ENCODE data around the gene CD70. TPM values are rescaled to one million over a fixed set of nuclear protein-coding genes. Genes with fewer than 3 reads are reported as not detected.

Gene CD70
- total RNA-seq, 1 experiment from 2014 or later, result 2.0 TPM

DNA sequence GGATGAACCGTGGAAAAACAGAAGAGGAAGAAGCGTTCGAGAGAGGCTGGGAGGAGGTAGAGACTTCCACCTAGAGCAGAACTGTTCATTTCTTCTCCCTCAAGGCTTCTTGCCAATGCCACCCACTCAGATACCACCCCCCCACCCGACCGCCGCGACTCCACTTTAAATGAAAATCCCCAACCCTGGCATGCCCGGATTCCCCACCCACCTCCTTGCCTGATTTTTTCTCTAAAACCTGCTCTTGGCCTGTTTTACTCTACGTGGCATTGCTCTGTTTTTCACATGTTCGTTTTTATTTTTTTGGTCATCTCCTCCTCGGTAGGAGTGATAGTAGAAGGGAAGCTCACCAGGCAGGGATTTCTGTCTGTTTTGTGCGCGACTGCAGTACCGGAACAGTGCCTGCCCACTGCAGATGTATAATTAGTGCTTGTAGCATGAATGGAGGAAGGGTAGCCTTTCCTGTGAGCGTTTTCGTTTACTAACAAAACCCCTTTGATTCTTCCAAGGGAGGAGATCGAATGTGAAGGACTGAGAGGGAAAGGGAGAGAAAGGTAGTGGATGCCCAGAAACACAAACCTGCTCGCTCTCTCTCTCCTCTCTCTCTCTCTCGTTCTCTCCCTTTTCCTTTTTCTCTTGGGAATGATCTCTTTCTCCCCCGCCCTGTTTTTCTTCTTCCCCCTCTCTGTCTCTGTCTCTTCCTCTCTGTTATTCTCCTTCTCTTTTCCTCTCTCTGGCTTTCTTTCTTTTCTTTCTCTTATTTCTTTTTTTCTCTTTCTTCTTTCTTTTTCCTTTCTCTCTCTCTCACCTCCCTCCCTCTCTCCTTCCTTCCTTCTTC is 2.2 kb downstream of the CD70 start:
- Histone ChIP-seq H3K27me3 (replicated peaks; ENCODE audit: insufficient read depth, low read depth, low read length, poor library complexity) (peaks cover 14% of the 10 kb centered on the region), H3K4me3 (ENCODE audit: low read depth, low read length, poor library complexity, severe bottlenecking) (peak overlapping the region; percentile 48), H3K36me3 (ENCODE audit: insufficient read depth, low read length, poor library complexity, severe bottlenecking) (no peaks in the 10 kb centered on the region), H3K27ac (ENCODE audit: low read depth, low read length, poor library complexity, severe bottlenecking) (no peak overlapping the region), H3K4me1 (ENCODE audit: insufficient read depth, low read length, poor library complexity, severe bottlenecking) (peaks cover 28% of the 10 kb centered on the region), H3K9me3 (ENCODE audit: low read depth, low read length, poor library complexity, severe bottlenecking) (no peaks in the 10 kb centered on the region)
- no TSS peak for BruUV-seq (replicated peaks)
- CTCF ChIA-PET, result no interaction called here
- DNase-seq (ENCODE audit: low spot score), result peak; percentile 45
- no peak for TF ChIP-seq EZH2 (IDR thresholded peaks at IDR 0.05; ENCODE audit: borderline replicate concordance, low read depth, low read length, poor library complexity, severe bottlenecking)
- TF ChIP-seq, protein P1, sequence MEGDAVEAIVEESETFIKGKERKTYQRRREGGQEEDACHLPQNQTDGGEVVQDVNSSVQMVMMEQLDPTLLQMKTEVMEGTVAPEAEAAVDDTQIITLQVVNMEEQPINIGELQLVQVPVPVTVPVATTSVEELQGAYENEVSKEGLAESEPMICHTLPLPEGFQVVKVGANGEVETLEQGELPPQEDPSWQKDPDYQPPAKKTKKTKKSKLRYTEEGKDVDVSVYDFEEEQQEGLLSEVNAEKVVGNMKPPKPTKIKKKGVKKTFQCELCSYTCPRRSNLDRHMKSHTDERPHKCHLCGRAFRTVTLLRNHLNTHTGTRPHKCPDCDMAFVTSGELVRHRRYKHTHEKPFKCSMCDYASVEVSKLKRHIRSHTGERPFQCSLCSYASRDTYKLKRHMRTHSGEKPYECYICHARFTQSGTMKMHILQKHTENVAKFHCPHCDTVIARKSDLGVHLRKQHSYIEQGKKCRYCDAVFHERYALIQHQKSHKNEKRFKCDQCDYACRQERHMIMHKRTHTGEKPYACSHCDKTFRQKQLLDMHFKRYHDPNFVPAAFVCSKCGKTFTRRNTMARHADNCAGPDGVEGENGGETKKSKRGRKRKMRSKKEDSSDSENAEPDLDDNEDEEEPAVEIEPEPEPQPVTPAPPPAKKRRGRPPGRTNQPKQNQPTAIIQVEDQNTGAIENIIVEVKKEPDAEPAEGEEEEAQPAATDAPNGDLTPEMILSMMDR (conservative IDR thresholded peaks at IDR 0.05; ENCODE audit: low read depth, low read length), result no peak
- intact Hi-C loops (cut with micrococcal nuclease; ENCODE audit: unreplicated experiment), result no loop called here
- POLR2A ChIA-PET (ENCODE audit: low non-redundant PET), result no interaction called here

GRCh38 chr19:6587998-6588507 is 2.9 kb downstream of the CD70 start:
- no peak overlapping the region for H3K27ac ChIP-seq (ENCODE audit: low read depth, low read length, poor library complexity, severe bottlenecking)
- peak overlapping the region; percentile 48 for H3K4me3 ChIP-seq (ENCODE audit: low read depth, low read length, poor library complexity, severe bottlenecking)
- H3K27me3 ChIP-seq (replicated peaks; ENCODE audit: insufficient read depth, low read depth, low read length, poor library complexity), result peaks cover 14% of the 10 kb centered on the region
- CTCF ChIA-PET, result no interaction called here
- intact Hi-C loops (cut with micrococcal nuclease; ENCODE audit: unreplicated experiment), result no loop called here
- H3K4me1 ChIP-seq (ENCODE audit: insufficient read depth, low read length, poor library complexity, severe bottlenecking), result peaks cover 28% of the 10 kb centered on the region
- DNase-seq (ENCODE audit: low spot score), result no peak
- TF ChIP-seq, protein P1 (conservative IDR thresholded peaks at IDR 0.05; ENCODE audit: low read depth, low read length), result no peak
- TF ChIP-seq EZH2 (IDR thresholded peaks at IDR 0.05; ENCODE audit: borderline replicate concordance, low read depth, low read length, poor library complexity, severe bottlenecking), result no peak
- POLR2A ChIA-PET (ENCODE audit: low non-redundant PET), result no interaction called here
- no TSS peak for BruUV-seq (replicated peaks)
- no peaks in the 10 kb centered on the region for H3K9me3 ChIP-seq (ENCODE audit: low read depth, low read length, poor library complexity, severe bottlenecking)
- H3K36me3 ChIP-seq (ENCODE audit: insufficient read depth, low read length, poor library complexity, severe bottlenecking), result no peaks in the 10 kb centered on the region

GRCh38 chr19:6587093-6587820 is 3.7 kb downstream of the CD70 start:
- H3K4me1 ChIP-seq (ENCODE audit: insufficient read depth, low read length, poor library complexity, severe bottlenecking), result peaks cover 28% of the 10 kb centered on the region

More at GRCh38 chr19:6587093-6587820, 3.7 kb downstream of the CD70 start:
- intact Hi-C loops (cut with micrococcal nuclease; ENCODE audit: unreplicated experiment), result no loop called here
- BruUV-seq (replicated peaks), result no TSS peak
- Histone ChIP-seq H3K36me3 (ENCODE audit: insufficient read depth, low read length, poor library complexity, severe bottlenecking) (no peaks in the 10 kb centered on the region), H3K27ac (ENCODE audit: low read depth, low read length, poor library complexity, severe bottlenecking) (no peak overlapping the region), H3K4me3 (ENCODE audit: low read depth, low read length, poor library complexity, severe bottlenecking) (peak overlapping the region; percentile 36), H3K27me3 (replicated peaks; ENCODE audit: insufficient read depth, low read depth, low read length, poor library complexity) (peaks cover 14% of the 10 kb centered on the region), H3K9me3 (ENCODE audit: low read depth, low read length, poor library complexity, severe bottlenecking) (no peaks in the 10 kb centered on the region)
- DNase-seq (ENCODE audit: low spot score), result peak; percentile 59
- ChIA-PET CTCF (interaction anchor here (0.6 kb wide), 1 partner anchor 35 kb away, joined by 5 read pairs; no protein-coding TSS in a partner anchor), POLR2A (ENCODE audit: low non-redundant PET) (no interaction called here)
- TF ChIP-seq, protein P1 (conservative IDR thresholded peaks at IDR 0.05; ENCODE audit: low read depth, low read length), result no peak
- no peak for TF ChIP-seq EZH2 (IDR thresholded peaks at IDR 0.05; ENCODE audit: borderline replicate concordance, low read depth, low read length, poor library complexity, severe bottlenecking)
